Measurements from ENCODE around the gene PDGFRB. TPM values are rescaled to one million over a fixed set of nuclear protein-coding genes. Genes with fewer than 3 reads are reported as not detected.

Gene PDGFRB
- polyA plus RNA-seq, 1 donor (not counting 4 experiments of a cell fraction or from before 2014, with no cell fraction given): 0.14 TPM

GRCh38 chr5:150080696-150081435 is 74.8 kb downstream of the PDGFRB start:
- Histone ChIP-seq H3K9me1 (ENCODE audit: control insufficient read depth, extremely low read depth, insufficient read depth, low read length) (no peaks in the 10 kb centered on the region), H3K4me1 (ENCODE audit: control insufficient read depth, extremely low read depth, insufficient read depth, low read length) (no peaks in the 10 kb centered on the region), H3K36me3 (ENCODE audit: control insufficient read depth in 2 of 2, extremely low read depth in 1 of 2, insufficient read depth in 2 of 2, low read length in 2 of 2) (no peaks in the 10 kb centered on the region), H3K4me2 (ENCODE audit: control insufficient read depth, extremely low read depth, insufficient read depth, low read depth, low read length) (no peak overlapping the region), H3K4me3 (ENCODE audit: control insufficient read depth in 2 of 3, extremely low read depth in 1 of 3, insufficient read depth in 2 of 3, low read depth in 1 of 3, low read length in 3 of 3) (no peak overlapping the region), H3K27ac (ENCODE audit: control insufficient read depth, insufficient read depth, low read length) (no peak overlapping the region), H3K27me3 (ENCODE audit: control insufficient read depth, extremely low read depth, insufficient read depth, low read length) (peaks cover 33% of the 10 kb centered on the region), H2AFZ (ENCODE audit: control insufficient read depth, low read length) (no peak overlapping the region), H3K9ac (ENCODE audit: control insufficient read depth, extremely low read depth, insufficient read depth, low read length) (no peak overlapping the region), H3K9me3 (ENCODE audit: control insufficient read depth, low read depth, low read length) (no peaks in the 10 kb centered on the region), H3K79me2 (ENCODE audit: control insufficient read depth, insufficient read depth, low read length) (no peaks in the 10 kb centered on the region), H4K20me1 (ENCODE audit: control insufficient read depth, extremely low read depth, insufficient read depth, low read length) (no peaks in the 10 kb centered on the region)
- FAIRE-seq: no peak
- no peak for TF ChIP-seq EZH2 (IDR thresholded peaks at IDR 0.05; ENCODE audit: low read length)
- TF ChIP-seq CTCF (optimal IDR thresholded peaks at IDR 0.05 in 1 of 3, IDR thresholded peaks at IDR 0.05 in 1 of 3, conservative IDR thresholded peaks at IDR 0.05 in 1 of 3; ENCODE audit: extremely low read depth in 1 of 3, insufficient read depth in 2 of 3, low read length in 3 of 3): no peak
- DNase-seq (ENCODE audit: low read depth, low spot score): no peak
- dilution Hi-C loops (cut with MboI; ENCODE audit: extremely low pct_ligation_motif_present, low sequenced_read_pairs): no loop called here

DNA sequence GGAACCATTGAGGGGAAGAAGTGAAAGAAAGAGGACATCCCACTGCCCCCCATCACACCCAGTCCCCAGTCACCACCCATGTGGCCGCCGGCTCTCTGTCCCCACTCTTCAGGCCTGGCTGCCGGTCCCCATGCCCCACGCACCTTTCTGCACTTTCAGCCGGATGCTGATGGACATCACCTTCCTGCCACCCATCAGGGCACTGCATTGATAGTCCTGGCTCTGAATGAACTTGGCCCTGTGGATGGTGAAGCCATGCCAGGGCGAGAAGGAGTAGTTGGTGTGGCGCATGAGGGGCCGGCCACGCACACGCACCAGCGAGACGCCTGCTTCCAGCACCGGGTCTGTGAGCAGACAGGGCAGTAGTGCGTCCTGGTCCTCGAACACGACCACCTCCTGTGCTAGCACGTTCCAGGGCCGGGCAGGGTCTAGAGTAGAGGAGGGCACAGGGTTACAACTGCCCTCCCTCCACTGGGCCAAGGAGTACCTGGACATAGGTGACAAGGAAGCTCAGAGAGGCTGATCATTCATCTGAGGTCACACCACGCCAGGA is 75.7 kb downstream of the PDGFRB start:
- DNase-seq (ENCODE audit: low read depth, low spot score) (no peak), FAIRE-seq (no peak)
- Histone ChIP-seq H3K4me2 (ENCODE audit: control insufficient read depth, extremely low read depth, insufficient read depth, low read depth, low read length) (no peak overlapping the region), H3K27me3 (ENCODE audit: control insufficient read depth, extremely low read depth, insufficient read depth, low read length) (peaks cover 34% of the 10 kb centered on the region), H3K4me3 (ENCODE audit: control insufficient read depth in 2 of 3, extremely low read depth in 1 of 3, insufficient read depth in 2 of 3, low read depth in 1 of 3, low read length in 3 of 3) (no peak overlapping the region), H3K36me3 (ENCODE audit: control insufficient read depth in 2 of 2, extremely low read depth in 1 of 2, insufficient read depth in 2 of 2, low read length in 2 of 2) (no peaks in the 10 kb centered on the region), H3K9ac (ENCODE audit: control insufficient read depth, extremely low read depth, insufficient read depth, low read length) (no peak overlapping the region), H3K79me2 (ENCODE audit: control insufficient read depth, insufficient read depth, low read length) (no peaks in the 10 kb centered on the region), H3K9me3 (ENCODE audit: control insufficient read depth, low read depth, low read length) (no peaks in the 10 kb centered on the region), H3K4me1 (ENCODE audit: control insufficient read depth, extremely low read depth, insufficient read depth, low read length) (no peaks in the 10 kb centered on the region), H3K27ac (ENCODE audit: control insufficient read depth, insufficient read depth, low read length) (no peak overlapping the region), H3K9me1 (ENCODE audit: control insufficient read depth, extremely low read depth, insufficient read depth, low read length) (no peaks in the 10 kb centered on the region), H4K20me1 (ENCODE audit: control insufficient read depth, extremely low read depth, insufficient read depth, low read length) (no peaks in the 10 kb centered on the region), H2AFZ (ENCODE audit: control insufficient read depth, low read length) (no peak overlapping the region)
- no peak for TF ChIP-seq CTCF (optimal IDR thresholded peaks at IDR 0.05 in 1 of 3, IDR thresholded peaks at IDR 0.05 in 1 of 3, conservative IDR thresholded peaks at IDR 0.05 in 1 of 3; ENCODE audit: extremely low read depth in 1 of 3, insufficient read depth in 2 of 3, low read length in 3 of 3)
- TF ChIP-seq EZH2 (IDR thresholded peaks at IDR 0.05; ENCODE audit: low read length): no peak
- dilution Hi-C loops (cut with MboI; ENCODE audit: extremely low pct_ligation_motif_present, low sequenced_read_pairs): no loop called here
